22Rv1 (cell line): Measurements from ENCODE around the gene CAMK1D.
"Not testable (repeated sequence)": the region's sequence is repeated elsewhere in the genome, so short reads cannot be mapped to it uniquely, and the experiment has no call there.

Source experiments
- H3K27ac ChIP-seq: fragments of 450-650 bp; 2 replicates; pipeline ENCODE4 v1.5.1; 2017
- CTCF ChIP-seq: fragments of 450-650 bp; IDR thresholded peaks from 2 replicates; pipeline ENCODE4 v1.5.1; 2017; ENCODE audit warnings: mild to moderate bottlenecking
- ZFX ChIP-seq: fragments of 450-650 bp; IDR thresholded peaks from 2 replicates; pipeline ENCODE4 v1.6.1; 2017; ENCODE audit warnings: antibody characterized with exemption, borderline replicate concordance

Gene CAMK1D

DNA sequence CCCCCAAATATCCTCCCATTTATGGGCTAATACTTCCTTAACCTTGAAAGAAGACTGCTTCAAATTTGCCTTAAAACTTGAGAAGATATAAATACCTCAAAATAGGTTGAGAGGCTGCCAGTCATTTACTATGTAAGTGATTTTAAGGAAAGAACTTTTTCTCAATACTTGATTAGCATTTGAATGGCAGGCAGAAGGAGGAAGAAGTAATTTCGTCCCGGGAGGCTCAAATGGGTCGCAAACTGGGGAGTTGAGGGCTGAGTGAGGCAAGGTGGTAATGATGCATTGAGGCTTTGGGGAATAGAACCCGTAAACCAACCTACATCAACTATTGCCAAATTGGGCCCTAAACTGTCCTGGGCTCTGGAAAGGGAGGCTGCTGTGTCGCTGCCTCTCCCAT lies 11.1 kb downstream of the CAMK1D start:
- TF ChIP-seq CTCF (no peak), ZFX (no peak)
- no peak overlapping the region for H3K27ac ChIP-seq

- H3K27ac ChIP-seq: not testable (repeated sequence)
These were observed 11.8 kb downstream of the CAMK1D start for GRCh38 chr10:12361115-12361514.

DNA sequence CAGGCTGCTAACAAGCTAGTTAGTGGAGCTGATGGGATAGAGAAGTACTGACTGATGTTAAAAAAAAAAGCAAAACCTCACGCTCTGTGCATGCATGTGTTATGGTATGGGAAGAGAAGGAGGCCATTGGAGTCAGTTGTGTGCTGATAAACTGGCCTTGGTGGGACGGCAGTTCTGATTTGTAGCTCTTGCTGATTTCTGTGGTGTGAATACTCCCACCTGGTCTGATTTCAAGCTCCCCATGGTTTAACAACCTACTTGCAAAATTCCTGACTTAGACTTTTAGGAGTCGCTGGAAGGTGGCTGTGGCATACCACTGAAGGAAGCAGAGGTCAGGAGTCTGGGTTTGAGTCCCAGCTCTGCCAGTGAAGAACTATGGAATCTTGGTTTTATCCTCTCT lies 15.2 kb downstream of the CAMK1D start:
- no peak overlapping the region for H3K27ac ChIP-seq
- no peak for TF ChIP-seq CTCF
- no peak for TF ChIP-seq ZFX

DNA sequence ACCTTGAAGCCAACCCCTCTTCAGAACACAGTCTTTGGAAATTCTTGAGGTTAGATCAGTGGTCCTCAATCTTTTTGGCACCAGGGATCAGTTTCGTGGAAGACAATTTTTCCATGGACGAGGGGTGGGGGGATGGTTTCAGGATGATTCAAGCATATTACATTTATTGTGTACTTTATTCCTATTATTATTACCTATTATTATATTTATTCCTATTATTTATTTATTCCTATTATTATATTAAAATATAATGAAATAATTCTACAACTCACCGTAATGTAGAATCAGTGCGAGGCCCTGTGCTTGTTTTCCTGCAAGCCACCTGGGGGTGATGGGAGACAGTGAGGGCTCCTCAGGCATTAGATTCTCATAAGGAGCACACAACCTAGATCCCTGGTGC lies 17.9 kb downstream of the CAMK1D start:
- TF ChIP-seq ZFX (no peak), CTCF (no peak)
- H3K27ac ChIP-seq: no peak overlapping the region

DNA sequence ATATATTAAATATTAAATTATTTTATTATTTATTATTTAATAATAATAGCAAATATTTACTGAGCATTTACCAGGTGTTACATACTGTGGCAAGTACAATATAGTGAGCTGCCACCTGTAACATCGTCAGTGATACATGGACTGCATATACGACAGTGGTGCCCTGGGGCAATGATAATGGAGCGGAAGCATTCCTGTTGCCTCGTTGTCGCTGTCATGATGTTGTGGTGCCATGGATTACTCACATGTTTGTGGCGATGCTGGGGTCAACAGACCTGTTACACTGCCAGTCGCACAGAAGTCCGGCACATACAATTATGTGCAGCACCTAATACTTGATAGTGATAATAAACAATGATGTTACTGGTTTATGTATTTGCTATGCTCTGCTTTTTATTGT lies 20.6 kb downstream of the CAMK1D start:
- no peak for TF ChIP-seq ZFX
- TF ChIP-seq CTCF: no peak
- no peak overlapping the region for H3K27ac ChIP-seq

DNA sequence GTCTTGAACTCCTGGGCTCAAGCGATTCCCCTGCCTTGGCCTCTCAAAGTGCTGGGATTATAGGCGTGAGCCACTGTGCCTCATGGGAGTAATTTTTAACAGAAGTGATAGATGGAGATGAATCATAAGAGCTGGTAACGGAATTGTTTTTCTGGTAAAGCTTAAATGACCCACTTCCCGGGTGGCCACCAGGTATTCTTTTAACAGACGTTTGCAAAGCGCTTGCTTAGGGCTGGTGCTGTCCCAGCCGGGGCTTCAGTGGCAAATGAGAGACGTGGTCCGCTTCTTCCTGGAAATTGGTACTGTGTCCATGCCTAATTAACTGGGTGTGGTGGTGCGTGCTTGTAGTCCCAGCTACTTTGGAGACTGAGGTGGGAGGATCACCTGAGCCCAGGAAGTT lies 23.5 kb downstream of the CAMK1D start:
- no peak for TF ChIP-seq CTCF
- TF ChIP-seq ZFX: no peak
- no peak overlapping the region for H3K27ac ChIP-seq

GRCh38 chr10:12375076-12375504 lies 25.7 kb downstream of the CAMK1D start:
- no peak for TF ChIP-seq CTCF
- TF ChIP-seq ZFX: no peak
- no peak overlapping the region for H3K27ac ChIP-seq

- no peak overlapping the region for H3K27ac ChIP-seq
- TF ChIP-seq ZFX (no peak), CTCF (no peak)
These were observed 26.9 kb downstream of the CAMK1D start for GRCh38 chr10:12376211-12376610.
